Liver (tissue), 3 donors: ENCODE data around the gene TMEM176A.

Source experiments
- ATF3 ChIP-seq: IDR thresholded peaks from 2 replicates; pipeline ENCODE4 v1.6.1; 2016; ENCODE audit warnings: antibody characterized with exemption
- CTCF ChIP-seq: fragments of 150-350 bp; IDR thresholded peaks from 2 replicates; pipeline ENCODE4 v1.5.1; 2017; ENCODE audit warnings: improper control_type of control experiment, low read depth, low read length; ENCODE audit not compliant: missing input control
- EGR1 ChIP-seq, 2 donors: IDR thresholded peaks; 2 replicates each; pipeline ENCODE4 v1.6.1; 2016 to 2018; ENCODE audit warnings: antibody characterized with exemption in 2 of 2, low read depth in 2 of 2
- GABPA ChIP-seq, 2 donors: IDR thresholded peaks in 1 of 2; conservative IDR thresholded peaks in 1 of 2; 2 replicates each; pipeline ENCODE4 v1.6.1; 2016; ENCODE audit warnings: antibody characterized with exemption in 2 of 2, mild to moderate bottlenecking in 1 of 2, moderate library complexity in 1 of 2
- JUND ChIP-seq, 2 donors: IDR thresholded peaks; 2 replicates each; pipeline ENCODE4 v1.6.1; 2016; ENCODE audit warnings: antibody characterized with exemption in 2 of 2
- RAD21 ChIP-seq, 2 donors: IDR thresholded peaks; 2 replicates each; pipeline ENCODE4 v1.6.1; 2016; ENCODE audit warnings: antibody characterized with exemption in 2 of 2, mild to moderate bottlenecking in 2 of 2
- REST ChIP-seq: IDR thresholded peaks from 2 replicates; pipeline ENCODE4 v1.6.1; 2016; ENCODE audit warnings: antibody characterized with exemption, mild to moderate bottlenecking
- TAF1 ChIP-seq: conservative IDR thresholded peaks from 2 replicates; pipeline ENCODE4 v1.6.1; 2016; ENCODE audit warnings: antibody characterized with exemption, mild to moderate bottlenecking
- YY1 ChIP-seq: IDR thresholded peaks from 2 replicates; pipeline ENCODE4 v1.6.1; 2016; ENCODE audit warnings: antibody characterized with exemption, mild to moderate bottlenecking
- TF ChIP-seq, protein P1 (sequence below): IDR thresholded peaks from 2 replicates; pipeline ENCODE4 v1.6.1; 2016; ENCODE audit warnings: antibody characterized with exemption
- donor health status: healthy.
- donor health status: healthy.

DNA sequence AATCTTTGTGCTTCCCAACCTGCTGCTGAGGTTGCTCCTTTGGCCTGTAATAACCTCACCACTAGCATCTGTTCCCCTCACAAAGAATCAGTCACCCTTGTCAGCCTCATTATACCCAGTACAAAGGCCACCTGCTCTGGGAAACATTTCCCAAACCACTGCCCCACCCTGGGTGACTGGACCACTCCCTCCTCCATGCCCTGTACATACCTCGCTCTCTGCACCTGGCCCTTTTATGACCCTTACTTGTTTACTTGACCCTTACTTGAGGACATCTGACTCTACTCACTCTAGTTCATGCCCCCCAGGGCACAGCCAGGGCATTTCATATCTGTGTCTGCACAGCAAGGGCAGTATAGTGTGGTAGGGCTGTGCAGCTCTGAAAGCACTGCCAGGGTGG is 30.4 kb downstream of the TMEM176A start:
- no peak for TF ChIP-seq CTCF
- TF ChIP-seq REST, result no peak
- TF ChIP-seq, protein P1, sequence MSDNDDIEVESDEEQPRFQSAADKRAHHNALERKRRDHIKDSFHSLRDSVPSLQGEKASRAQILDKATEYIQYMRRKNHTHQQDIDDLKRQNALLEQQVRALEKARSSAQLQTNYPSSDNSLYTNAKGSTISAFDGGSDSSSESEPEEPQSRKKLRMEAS, result no peak
- TF ChIP-seq RAD21 (IDR thresholded peaks at IDR 0.05), result no peak
- no peak for TF ChIP-seq ATF3
- TF ChIP-seq TAF1, result no peak
- no peak for TF ChIP-seq JUND (IDR thresholded peaks at IDR 0.05)
- TF ChIP-seq EGR1 (IDR thresholded peaks at IDR 0.05; ENCODE audit: low read depth in 2 of 2), result no peak
- no peak for TF ChIP-seq GABPA (IDR thresholded peaks at IDR 0.05 in 1 of 2, conservative IDR thresholded peaks at IDR 0.05 in 1 of 2)
- TF ChIP-seq YY1, result no peak
